GM19238 (cell line): Measurements from ENCODE around the gene TMEM79.
A peak's percentile ranks its signal among the peaks of the same experiment; 100 is the strongest.

Source experiments
- DNase-seq: peaks from one replicate; pipeline ENCODE4 v3.0.0; 2011; ENCODE audit warnings: low spot score; ENCODE audit not compliant: insufficient read length

Gene TMEM79

GRCh38 chr1:156284112-156284511 is at the start of gene TMEM79:
Gene TMEM79, plus strand, starts transcription at chr1:156284325. Its CDS starts 902 bp downstream, at chr1:156285227.
- no peak for DNase-seq

- no peak for DNase-seq
Observed at GRCh38 chr1:156236164-156236563, 48.0 kb upstream of the TMEM79 start.

- DNase-seq: no peak
Observed at GRCh38 chr1:156238248-156238647, 45.9 kb upstream of the TMEM79 start.

- DNase-seq: no peak
Observed at GRCh38 chr1:156241311-156241811, 42.8 kb upstream of the TMEM79 start.

GRCh38 chr1:156241926-156242325 is 42.2 kb upstream of the TMEM79 start, which contains the start of gene BGLAP:
Gene BGLAP, plus strand, starts transcription at chr1:156242184. Its CDS starts 48 bp downstream, at chr1:156242232.
- no peak for DNase-seq

GRCh38 chr1:156242738-156243137 is 41.4 kb upstream of the TMEM79 start:
- no peak for DNase-seq

GRCh38 chr1:156244126-156244525 is 40.0 kb upstream of the TMEM79 start:
- DNase-seq: no peak

- no peak for DNase-seq
Observed at GRCh38 chr1:156244712-156245111, 39.4 kb upstream of the TMEM79 start.

GRCh38 chr1:156245451-156246232 is 38.5 kb upstream of the TMEM79 start:
- peak; percentile 60 for DNase-seq

GRCh38 chr1:156246241-156246780 is 37.8 kb upstream of the TMEM79 start:
- DNase-seq: no peak

GRCh38 chr1:156246781-156247459 is 37.2 kb upstream of the TMEM79 start:
- no peak for DNase-seq

- no peak for DNase-seq
Observed at GRCh38 chr1:156247460-156248322, 36.4 kb upstream of the TMEM79 start, which contains the start of gene PAQR6. Gene PAQR6, minus strand, starts transcription at chr1:156248056. Its CDS starts 1,325 bp downstream, at chr1:156246731.

- DNase-seq: no peak
Observed at GRCh38 chr1:156248323-156248683, 35.8 kb upstream of the TMEM79 start.

GRCh38 chr1:156249593-156249992 is 34.5 kb upstream of the TMEM79 start:
- no peak for DNase-seq

GRCh38 chr1:156251527-156251926 is 32.6 kb upstream of the TMEM79 start:
- DNase-seq: no peak

- DNase-seq: no peak
Observed at GRCh38 chr1:156253634-156254033, 30.5 kb upstream of the TMEM79 start.

- no peak for DNase-seq
Observed at GRCh38 chr1:156257711-156258110, 26.4 kb upstream of the TMEM79 start.

- no peak for DNase-seq
Observed at GRCh38 chr1:156258859-156259258, 25.3 kb upstream of the TMEM79 start.

GRCh38 chr1:156259805-156260204 is 24.3 kb upstream of the TMEM79 start:
- DNase-seq: no peak

GRCh38 chr1:156260896-156261295 is 23.2 kb upstream of the TMEM79 start:
- DNase-seq: no peak
